GM23338 (cell line): ENCODE measurements around the gene PTPRC. TPM values are rescaled to one million over a fixed set of nuclear protein-coding genes. Genes with fewer than 3 reads are reported as not detected.

ENCODE experiments used
- ATAC-seq: fragments of 200-7000 bp; cut with Tn5 transposase; 3 replicates; pipeline ENCODE4 v1.9.1; 2020
- DNase-seq: peaks from one replicate; pipeline ENCODE4 v3.0.0-alpha.2; 2015; ENCODE audit warnings: low spot score
- H2AFZ ChIP-seq: fragments of 200-600 bp; sonication (generic); 2 replicates; pipeline ENCODE4 v1.8.0; 2016; ENCODE audit warnings: antibody characterized with exemption, mild to moderate bottlenecking, moderate library complexity
- H3F3A ChIP-seq: fragments of 200-600 bp; sonication (generic); replicated peaks from 2 replicates; pipeline ENCODE4 v1.8.0; 2017; ENCODE audit warnings: antibody characterized with exemption, mixed run types, low read depth
- H3K27ac ChIP-seq: fragments of 200-600 bp; sonication (generic); 2 replicates; pipeline ENCODE4 v1.6.1; 2016; ENCODE audit warnings: low read depth
- H3K27me3 ChIP-seq: fragments of 200-600 bp; sonication (generic); 2 replicates; pipeline ENCODE4 v1.8.0; 2016; ENCODE audit warnings: mild to moderate bottlenecking, mixed run types, moderate library complexity; ENCODE audit not compliant: insufficient read depth
- H3K36me3 ChIP-seq: fragments of 200-600 bp; sonication (generic); 2 replicates; pipeline ENCODE4 v1.8.0; 2016; ENCODE audit warnings: mild to moderate bottlenecking; ENCODE audit not compliant: insufficient read depth
- H3K4me1 ChIP-seq: fragments of 200-600 bp; sonication (generic); 2 replicates; pipeline ENCODE4 v1.8.0; 2016; ENCODE audit warnings: mild to moderate bottlenecking, moderate library complexity; ENCODE audit not compliant: insufficient read depth
- H3K4me2 ChIP-seq: fragments of 200-600 bp; sonication (generic); 2 replicates; pipeline ENCODE4 v1.7.1; 2017; ENCODE audit warnings: mixed run types
- H3K4me3 ChIP-seq: fragments of 200-600 bp; sonication (generic); 2 replicates; pipeline ENCODE4 v1.6.1; 2016; ENCODE audit warnings: mixed run types
- H3K79me2 ChIP-seq: fragments of 200-600 bp; sonication (generic); replicated peaks from 2 replicates; pipeline ENCODE4 v1.8.0; 2017; ENCODE audit warnings: mild to moderate bottlenecking; ENCODE audit not compliant: insufficient read depth
- H3K9me2 ChIP-seq: fragments of 200-600 bp; sonication (generic); 2 replicates; pipeline ENCODE4 v1.8.0; 2017; ENCODE audit not compliant: insufficient read depth
- H4K20me1 ChIP-seq: fragments of 200-600 bp; sonication (generic); replicated peaks from 2 replicates; pipeline ENCODE4 v1.8.0; 2017; ENCODE audit warnings: mild to moderate bottlenecking; ENCODE audit not compliant: insufficient read depth
- H3K27ac Mint-ChIP-seq: 2 replicates; pipeline ENCODE4 v1.8.0; 2020; ENCODE audit warnings: inconsistent platforms, mild to moderate bottlenecking, moderate library complexity, mixed read lengths
- H3K27me3 Mint-ChIP-seq: 3 replicates; pipeline ENCODE4 v1.8.0; 2022; ENCODE audit warnings: low read depth, mild to moderate bottlenecking, moderate library complexity, mixed read lengths, inconsistent platforms; ENCODE audit not compliant: insufficient read depth, poor library complexity
- H3K36me3 Mint-ChIP-seq: 3 replicates; pipeline ENCODE4 v1.8.0; 2021; ENCODE audit warnings: low read depth, mild to moderate bottlenecking, inconsistent platforms, moderate library complexity, mixed read lengths
- H3K4me1 Mint-ChIP-seq: 3 replicates; pipeline ENCODE4 v1.8.0; 2020; ENCODE audit warnings: mild to moderate bottlenecking, inconsistent platforms, mixed read lengths
- H3K4me3 Mint-ChIP-seq: 3 replicates; pipeline ENCODE4 v1.8.0; 2021; ENCODE audit warnings: moderate library complexity, mild to moderate bottlenecking, inconsistent platforms, mixed read lengths
- H3K9me3 Mint-ChIP-seq: 3 replicates; pipeline ENCODE4 v1.8.0; 2020; ENCODE audit warnings: moderate library complexity, mild to moderate bottlenecking, inconsistent platforms, mixed read lengths
- CREB1 ChIP-seq: fragments of 250-450 bp; sonication (Bioruptor Pico); IDR thresholded peaks from 2 replicates; pipeline ENCODE4 v1.5.0; 2020; ENCODE audit warnings: low read depth, mild to moderate bottlenecking, moderate library complexity
- CTCF ChIP-seq, 2 experiments: fragments of 200-600 bp in 1 of 2; sonication (generic) in 1 of 2; conservative IDR thresholded peaks; 2 replicates each; pipeline versions ENCODE4 v1.5.1 to v1.6.1; 2016 to 2017; ENCODE audit warnings: antibody characterized with exemption in 2 of 2, low read depth in 2 of 2, mild to moderate bottlenecking in 2 of 2, moderate library complexity in 1 of 2
- EZH2 ChIP-seq: fragments of 200-600 bp; sonication (generic); IDR thresholded peaks from one replicate; pipeline ENCODE4 v1.8.0; 2017; ENCODE audit warnings: antibody characterized with exemption, mild to moderate bottlenecking, low read depth; ENCODE audit not compliant: unreplicated experiment
- EZH2phosphoT487 ChIP-seq: fragments of 200-600 bp; sonication (generic); IDR thresholded peaks from one replicate; pipeline ENCODE4 v1.8.1; 2018; ENCODE audit warnings: antibody characterized with exemption; ENCODE audit not compliant: unreplicated experiment
- JUNB ChIP-seq: IDR thresholded peaks from one replicate; pipeline ENCODE4 v1.6.1; 2016; ENCODE audit warnings: antibody characterized with exemption; ENCODE audit not compliant: unreplicated experiment
- NANOG ChIP-seq: IDR thresholded peaks from 2 replicates; pipeline ENCODE4 v1.6.1; 2016; ENCODE audit warnings: antibody characterized with exemption, borderline replicate concordance
- POLR2AphosphoS5 ChIP-seq: IDR thresholded peaks from 2 replicates; pipeline ENCODE4 v1.6.1; 2016; ENCODE audit warnings: antibody characterized with exemption, low read depth
- REST ChIP-seq: IDR thresholded peaks from one replicate; pipeline ENCODE4 v1.6.1; 2018; ENCODE audit warnings: antibody characterized with exemption; ENCODE audit not compliant: unreplicated experiment
- STAT1 ChIP-seq: IDR thresholded peaks from one replicate; pipeline ENCODE4 v1.6.1; 2016; ENCODE audit warnings: antibody characterized with exemption; ENCODE audit not compliant: unreplicated experiment
- ZNF114 ChIP-seq: fragments of 250-450 bp; sonication (Bioruptor Pico); IDR thresholded peaks from 2 replicates; pipeline ENCODE4 v1.5.0; 2020; ENCODE audit warnings: mild to moderate bottlenecking, moderate library complexity
- ZNF331 ChIP-seq: fragments of 250-450 bp; sonication (Bioruptor Pico); IDR thresholded peaks from 2 replicates; pipeline ENCODE4 v1.5.0; 2020; ENCODE audit warnings: low read depth, mild to moderate bottlenecking, moderate library complexity
- ZNF462 ChIP-seq: fragments of 250-450 bp; sonication (Bioruptor Pico); IDR thresholded peaks from 2 replicates; pipeline ENCODE4 v1.5.0; 2020; ENCODE audit warnings: mild to moderate bottlenecking, moderate library complexity
- polyA plus RNA-seq: library from polyadenylated mRNA; unstranded; fragments of >200 nt; fragmentation: Nextera tagmentation; extraction: Ambion mirVana; gene quantifications from 2 replicates; pipeline ENCODE4 v1.2.1, GENCODE V29; 2016
- total RNA-seq: library from RNA; depleted of rRNA; stranded (reverse); fragments of >200 nt; shearing (Covaris generic); gene quantifications from 2 replicates; pipeline ENCODE4 v1.2.3, GENCODE V29; 2014
- TF ChIP-seq, protein P1 (sequence below): IDR thresholded peaks from 2 replicates; pipeline ENCODE4 v1.6.1; 2016; ENCODE audit warnings: antibody characterized with exemption

Gene PTPRC
- total and polyA plus RNA-seq, 2 experiments from 2014 or later: 0.10 to 0.52 TPM

DNA sequence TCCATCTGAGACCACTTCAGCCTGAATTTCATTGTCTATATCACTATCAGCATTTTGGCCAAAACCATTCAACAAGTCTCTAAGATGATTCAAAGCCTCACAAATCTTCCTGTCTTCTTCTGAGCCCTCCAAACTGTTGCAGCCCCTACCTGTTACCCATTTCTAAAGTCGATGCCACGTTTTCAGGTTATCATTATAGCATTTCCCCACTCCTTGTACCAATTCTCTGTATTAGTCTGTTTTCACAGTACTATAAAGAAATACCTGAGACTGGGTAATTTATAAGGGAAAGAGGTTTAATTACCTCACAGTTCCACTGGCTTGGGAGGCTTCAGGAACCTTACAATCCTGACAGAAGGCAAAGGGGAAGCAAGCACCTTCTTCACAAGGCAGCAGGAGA is 158.8 kb downstream of the PTPRC start:
- Histone ChIP-seq H3K36me3 (no peaks in the 10 kb centered on the region), H3K27me3 (no peaks in the 10 kb centered on the region), H3K9me2 (no peaks in the 10 kb centered on the region), H3K4me2 (no peak overlapping the region), H3K4me1 (no peaks in the 10 kb centered on the region), H3K27ac (no peak overlapping the region), H3K79me2 (no peaks in the 10 kb centered on the region), H3F3A (no peaks in the 10 kb centered on the region), H4K20me1 (no peaks in the 10 kb centered on the region), H2AFZ (no peak overlapping the region), H3K4me3 (no peak overlapping the region)
- Mint-ChIP-seq H3K4me3 (no peak overlapping the region), H3K27ac (no peak overlapping the region), H3K27me3 (no peaks in the 10 kb centered on the region), H3K4me1 (no peaks in the 10 kb centered on the region), H3K36me3 (peaks cover 24% of the 10 kb centered on the region), H3K9me3 (peaks cover 33% of the 10 kb centered on the region)
- DNase-seq (no peak), ATAC-seq (no peak)
- no peak for TF ChIP-seq EZH2
- TF ChIP-seq STAT1: no peak
- no peak for TF ChIP-seq EZH2phosphoT487
- no peak for TF ChIP-seq CTCF (conservative IDR thresholded peaks at IDR 0.05; ENCODE audit: low read depth in 2 of 2)
- no peak for TF ChIP-seq REST
- TF ChIP-seq ZNF114 (CRISPR knock-in tag): no peak
- TF ChIP-seq, protein P1, sequence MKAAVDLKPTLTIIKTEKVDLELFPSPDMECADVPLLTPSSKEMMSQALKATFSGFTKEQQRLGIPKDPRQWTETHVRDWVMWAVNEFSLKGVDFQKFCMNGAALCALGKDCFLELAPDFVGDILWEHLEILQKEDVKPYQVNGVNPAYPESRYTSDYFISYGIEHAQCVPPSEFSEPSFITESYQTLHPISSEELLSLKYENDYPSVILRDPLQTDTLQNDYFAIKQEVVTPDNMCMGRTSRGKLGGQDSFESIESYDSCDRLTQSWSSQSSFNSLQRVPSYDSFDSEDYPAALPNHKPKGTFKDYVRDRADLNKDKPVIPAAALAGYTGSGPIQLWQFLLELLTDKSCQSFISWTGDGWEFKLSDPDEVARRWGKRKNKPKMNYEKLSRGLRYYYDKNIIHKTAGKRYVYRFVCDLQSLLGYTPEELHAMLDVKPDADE: no peak
- TF ChIP-seq JUNB: no peak
- TF ChIP-seq NANOG: no peak
- TF ChIP-seq CREB1: no peak
- TF ChIP-seq ZNF462: no peak
- TF ChIP-seq POLR2AphosphoS5: no peak
- no peak for TF ChIP-seq ZNF331 (CRISPR knock-in tag)
